Panc1 (cell line): ENCODE results near the gene SORCS1.

Experiments
- CTCF ChIP-seq: fragments of 450-650 bp; IDR thresholded peaks from 2 replicates; pipeline ENCODE4 v1.5.1; 2017; ENCODE audit warnings: mild to moderate bottlenecking
- POLR2AphosphoS5 ChIP-seq: IDR thresholded peaks from 2 replicates; pipeline ENCODE4 v1.6.1; 2012; ENCODE audit warnings: mild to moderate bottlenecking, low read depth, low read length, moderate library complexity
- REST ChIP-seq, 2 experiments: IDR thresholded peaks; 2 replicates each; pipeline ENCODE4 v1.6.1; 2011 to 2012; ENCODE audit warnings: low read depth in 2 of 2, control low read depth in 1 of 2, low read length in 1 of 2, mild to moderate bottlenecking in 1 of 2, moderate library complexity in 1 of 2; ENCODE audit not compliant: insufficient read depth in 1 of 2
- SIN3A ChIP-seq: IDR thresholded peaks from 2 replicates; pipeline ENCODE4 v1.6.1; 2012; ENCODE audit warnings: low read depth, mild to moderate bottlenecking, low read length, moderate library complexity, borderline replicate concordance; ENCODE audit not compliant: insufficient read depth

- TF ChIP-seq CTCF (no peak), POLR2AphosphoS5 (no peak), REST (IDR thresholded peaks at IDR 0.05; ENCODE audit: insufficient read depth in 1 of 2, low read depth in 2 of 2, low read length in 1 of 2) (no peak), SIN3A (no peak)
These were observed 515.7 kb downstream of the SORCS1 start for GRCh38 chr10:106648534-106649481.
